HepG2 (cell line): Measurements from ENCODE around the gene PARD3.

ENCODE experiments used
- CTCF ChIP-seq: sonication (generic); formaldehyde crosslinking; IDR thresholded peaks from 2 replicates; pipeline ENCODE4 v1.5.0; 2020; ENCODE audit warnings: mild to moderate bottlenecking, missing genetic modification reagents, moderate library complexity
- HIC2 ChIP-seq: sonication (generic); formaldehyde crosslinking; IDR thresholded peaks from 2 replicates; pipeline ENCODE4 v1.9.0; 2022; ENCODE audit warnings: low read depth, missing genetic modification reagents
- IKZF1 ChIP-seq: fragments of 450-650 bp; IDR thresholded peaks from 2 replicates; pipeline ENCODE4 v1.7.1; 2016
- KDM5A ChIP-seq: fragments of 200-600 bp; sonication (generic); IDR thresholded peaks from 2 replicates; pipeline ENCODE4 v1.7.0; 2018; ENCODE audit warnings: antibody characterized with exemption, mild to moderate bottlenecking, low read length, borderline replicate concordance
- KLF12 ChIP-seq: sonication (generic); formaldehyde crosslinking; IDR thresholded peaks from 2 replicates; pipeline ENCODE4 v1.4.0; 2020; ENCODE audit warnings: missing genetic modification reagents, borderline replicate concordance
- POGZ ChIP-seq: sonication (generic); formaldehyde crosslinking; IDR thresholded peaks from 2 replicates; pipeline ENCODE4 v1.4.0; 2020; ENCODE audit warnings: mild to moderate bottlenecking, missing genetic modification reagents
- RFX5 ChIP-seq: IDR thresholded peaks from 2 replicates; pipeline ENCODE4 v1.6.1; 2011; ENCODE audit warnings: low read depth, low read length, improper control_type of control experiment
- SKI ChIP-seq: fragments of 450-650 bp; IDR thresholded peaks from one replicate; pipeline ENCODE4 v1.6.1; 2018; ENCODE audit warnings: mild to moderate bottlenecking; ENCODE audit not compliant: partially characterized antibody
- THAP7 ChIP-seq: sonication (generic); formaldehyde crosslinking; IDR thresholded peaks from 2 replicates; pipeline ENCODE4 v1.8.1; 2023; ENCODE audit warnings: mild to moderate bottlenecking, missing genetic modification reagents
- ZNF550 ChIP-seq: sonication (generic); formaldehyde crosslinking; IDR thresholded peaks from 2 replicates; pipeline ENCODE4 v1.4.0; 2020; ENCODE audit warnings: mild to moderate bottlenecking, missing genetic modification reagents, borderline replicate concordance

GRCh38 chr10:34089253-34089652 is 725.8 kb downstream of the PARD3 start:
- no peak for TF ChIP-seq POGZ (CRISPR knock-in tag)
- no peak for TF ChIP-seq HIC2 (CRISPR knock-in tag)
- no peak for TF ChIP-seq CTCF (CRISPR knock-in tag)
- no peak for TF ChIP-seq THAP7 (CRISPR knock-in tag)
- TF ChIP-seq KLF12 (CRISPR knock-in tag) = no peak
- TF ChIP-seq ZNF550 (CRISPR knock-in tag) = no peak
- TF ChIP-seq IKZF1 = no peak
- no peak for TF ChIP-seq KDM5A
- TF ChIP-seq SKI = no peak
- TF ChIP-seq RFX5 = no peak
